ENCODE data around the gene NCKAP5.

Gene NCKAP5

DNA sequence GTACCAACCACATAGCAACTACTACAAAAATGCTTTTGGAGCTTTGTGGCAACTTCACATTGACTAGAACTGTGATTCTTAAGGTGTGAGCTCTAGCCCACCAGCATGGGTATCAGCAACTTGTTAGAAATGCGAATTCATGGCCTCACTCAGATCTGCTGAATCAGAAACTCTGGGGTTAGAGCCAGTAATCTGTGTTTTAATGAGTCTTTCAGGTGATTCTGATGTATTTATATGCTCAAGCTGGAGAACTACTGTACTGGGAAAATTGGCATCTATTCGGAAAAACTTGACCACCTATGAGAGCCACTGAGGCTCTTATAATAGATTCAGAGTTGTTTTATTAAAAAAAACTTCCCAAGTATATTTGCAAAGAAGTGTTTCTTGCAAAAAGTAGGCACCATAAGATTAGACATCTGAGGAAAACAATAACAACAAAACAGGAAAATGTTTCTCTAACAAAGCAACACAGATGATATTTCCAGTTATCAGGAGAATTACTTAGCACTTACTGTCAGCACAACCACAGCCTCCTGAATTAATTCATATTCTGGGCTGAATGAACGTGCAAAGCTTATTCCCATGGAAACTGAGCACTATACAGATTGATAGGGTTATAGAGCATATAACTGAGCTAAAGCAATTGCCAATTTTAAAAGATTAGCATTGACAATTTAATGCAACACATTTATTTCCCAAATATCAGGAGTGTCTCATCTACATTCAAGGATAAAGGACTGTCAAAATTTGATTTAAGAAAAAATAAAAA lies 71.6 kb downstream of the NCKAP5 start:
- H3K79me2 ChIP-seq (ENCODE audit: control insufficient read depth, insufficient read depth, low read length, poor library complexity) = no peaks in the 10 kb centered on the region
- no peak overlapping the region for H3K14ac ChIP-seq (ENCODE audit: low read length)
- H3K23ac ChIP-seq (ENCODE audit: low read length) = no peak overlapping the region
- H3K18ac ChIP-seq (ENCODE audit: low read length) = no peak overlapping the region
- H3K4me1 ChIP-seq (ENCODE audit: control insufficient read depth in 1 of 2, insufficient read depth in 2 of 2, low read length in 2 of 2) = no peaks in the 10 kb centered on the region
- H3K27me3 ChIP-seq (ENCODE audit: insufficient read depth, low read length) = no peaks in the 10 kb centered on the region
- no peak overlapping the region for H2BK120ac ChIP-seq (ENCODE audit: insufficient read depth, low read length, poor library complexity)
- H3K4me2 ChIP-seq (ENCODE audit: low read length) = no peak overlapping the region
- H3K4me3 ChIP-seq (ENCODE audit: low read depth, low read length) = no peak overlapping the region
- no peak overlapping the region for H3K27ac ChIP-seq (ENCODE audit: low read depth, low read length)
- DNase-seq = no peak
- H2AK5ac ChIP-seq (ENCODE audit: low read length) = no peak overlapping the region
- no peak overlapping the region for H4K91ac ChIP-seq (ENCODE audit: low read depth, low read length)
- no peak overlapping the region for H2BK12ac ChIP-seq (ENCODE audit: low read length)
- no peak overlapping the region for H4K12ac ChIP-seq (ENCODE audit: low read depth, low read length)
- H2AFZ ChIP-seq (ENCODE audit: insufficient read depth, low read length, poor library complexity) = no peak overlapping the region
- H3K4ac ChIP-seq (ENCODE audit: low read depth, low read length) = no peak overlapping the region
- H3K36me3 ChIP-seq (ENCODE audit: control insufficient read depth in 1 of 2, insufficient read depth in 2 of 2, low read length in 2 of 2) = no peaks in the 10 kb centered on the region
- no peaks in the 10 kb centered on the region for H3K79me1 ChIP-seq (ENCODE audit: low read length)
- no peak overlapping the region for H4K8ac ChIP-seq (ENCODE audit: low read depth, low read length)
- H3K9ac ChIP-seq (ENCODE audit: low read length) = no peak overlapping the region
- H3K9me3 ChIP-seq (ENCODE audit: insufficient read depth, low read depth, low read length) = no peaks in the 10 kb centered on the region
- WGBS (ENCODE audit: extremely low coverage, insufficient coverage, insufficient read length) = no CpG with 5 or more reads among the region's 3 CpGs
- H2BK5ac ChIP-seq (ENCODE audit: low read depth, low read length, poor library complexity) = no peak overlapping the region

DNA sequence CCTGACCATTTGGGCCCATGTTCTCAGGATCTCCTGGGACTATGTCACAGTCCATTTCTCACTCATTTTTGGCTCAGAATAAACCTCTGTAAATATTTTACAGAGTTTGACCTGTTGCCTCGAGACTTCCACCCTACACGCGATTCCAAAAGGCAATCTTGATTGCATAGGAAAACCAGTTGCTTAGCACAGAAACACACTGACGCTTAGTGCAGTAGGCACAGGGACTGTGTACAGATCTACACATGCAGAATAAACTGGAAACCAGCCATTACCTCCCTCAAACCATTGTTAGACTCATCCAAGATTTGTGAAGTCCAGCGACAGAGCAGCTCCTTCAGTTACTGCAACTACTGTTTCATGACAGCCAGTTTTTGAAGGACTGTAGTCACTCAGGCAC lies 73.0 kb downstream of the NCKAP5 start:
- no peak overlapping the region for H2AFZ ChIP-seq (ENCODE audit: insufficient read depth, low read length, poor library complexity)
- no peak overlapping the region for H2BK5ac ChIP-seq (ENCODE audit: low read depth, low read length, poor library complexity)
- no peak overlapping the region for H3K18ac ChIP-seq (ENCODE audit: low read length)
- no peak overlapping the region for H3K9ac ChIP-seq (ENCODE audit: low read length)
- H4K91ac ChIP-seq (ENCODE audit: low read depth, low read length) = no peak overlapping the region
- no peak overlapping the region for H3K4ac ChIP-seq (ENCODE audit: low read depth, low read length)
- no peak overlapping the region for H2AK5ac ChIP-seq (ENCODE audit: low read length)
- no peaks in the 10 kb centered on the region for H3K9me3 ChIP-seq (ENCODE audit: insufficient read depth, low read depth, low read length)
- no peaks in the 10 kb centered on the region for H3K4me1 ChIP-seq (ENCODE audit: control insufficient read depth in 1 of 2, insufficient read depth in 2 of 2, low read length in 2 of 2)
- no CpG with 5 or more reads among the region's 5 CpGs for WGBS (ENCODE audit: extremely low coverage, insufficient coverage, insufficient read length)
- H3K4me3 ChIP-seq (ENCODE audit: low read depth, low read length) = no peak overlapping the region
- H4K12ac ChIP-seq (ENCODE audit: low read depth, low read length) = no peak overlapping the region
- no peak overlapping the region for H3K23ac ChIP-seq (ENCODE audit: low read length)
- H4K8ac ChIP-seq (ENCODE audit: low read depth, low read length) = no peak overlapping the region
- no peak overlapping the region for H3K27ac ChIP-seq (ENCODE audit: low read depth, low read length)
- no peak overlapping the region for H2BK120ac ChIP-seq (ENCODE audit: insufficient read depth, low read length, poor library complexity)
- H3K14ac ChIP-seq (ENCODE audit: low read length) = no peak overlapping the region
- no peak overlapping the region for H2BK12ac ChIP-seq (ENCODE audit: low read length)
- no peaks in the 10 kb centered on the region for H3K27me3 ChIP-seq (ENCODE audit: insufficient read depth, low read length)
- H3K4me2 ChIP-seq (ENCODE audit: low read length) = no peak overlapping the region
- H3K79me2 ChIP-seq (ENCODE audit: control insufficient read depth, insufficient read depth, low read length, poor library complexity) = no peaks in the 10 kb centered on the region
- H3K36me3 ChIP-seq (ENCODE audit: control insufficient read depth in 1 of 2, insufficient read depth in 2 of 2, low read length in 2 of 2) = no peaks in the 10 kb centered on the region
- no peak for DNase-seq
- no peaks in the 10 kb centered on the region for H3K79me1 ChIP-seq (ENCODE audit: low read length)

DNA sequence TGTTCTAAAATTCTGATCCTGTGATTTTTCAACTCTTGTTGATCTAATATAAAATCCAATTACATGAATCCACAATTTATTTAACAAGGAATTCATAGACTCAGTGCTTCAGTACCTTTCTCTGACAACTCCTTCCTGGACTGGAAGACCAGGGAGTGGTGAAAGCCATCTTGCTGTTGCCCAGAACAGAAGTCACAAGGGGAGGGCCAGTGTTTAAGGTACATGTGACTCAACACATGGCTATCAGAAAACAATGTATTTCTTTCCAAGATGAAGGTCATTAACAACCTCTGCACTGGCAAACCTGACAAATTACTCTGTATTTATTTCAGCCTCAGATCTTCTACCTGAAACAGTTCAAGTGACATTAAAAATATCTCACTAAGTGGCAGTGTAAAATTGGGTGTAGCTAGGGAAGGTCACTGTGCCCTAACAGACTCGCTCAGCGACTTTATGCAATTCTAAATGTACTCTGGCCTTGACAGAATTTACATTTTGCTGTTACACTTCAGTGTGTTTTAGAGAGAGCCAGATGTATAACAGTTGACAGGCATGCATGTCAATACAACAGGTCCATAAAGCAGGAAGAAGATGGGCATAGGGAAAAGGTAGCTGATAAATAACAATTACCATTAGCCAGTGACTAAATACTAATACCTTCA lies 75.4 kb downstream of the NCKAP5 start:
- H3K27ac ChIP-seq (ENCODE audit: low read depth, low read length) = no peak overlapping the region
- no peak overlapping the region for H2BK5ac ChIP-seq (ENCODE audit: low read depth, low read length, poor library complexity)
- H3K14ac ChIP-seq (ENCODE audit: low read length) = no peak overlapping the region
- H3K23ac ChIP-seq (ENCODE audit: low read length) = no peak overlapping the region
- H4K12ac ChIP-seq (ENCODE audit: low read depth, low read length) = no peak overlapping the region
- H3K27me3 ChIP-seq (ENCODE audit: insufficient read depth, low read length) = no peaks in the 10 kb centered on the region
- WGBS (ENCODE audit: extremely low coverage, insufficient coverage, insufficient read length) = no CpG with 5 or more reads among the region's 2 CpGs
- no peaks in the 10 kb centered on the region for H3K36me3 ChIP-seq (ENCODE audit: control insufficient read depth in 1 of 2, insufficient read depth in 2 of 2, low read length in 2 of 2)
- no peak for DNase-seq
- no peak overlapping the region for H4K8ac ChIP-seq (ENCODE audit: low read depth, low read length)
- H3K9ac ChIP-seq (ENCODE audit: low read length) = no peak overlapping the region
- no peak overlapping the region for H3K4me2 ChIP-seq (ENCODE audit: low read length)
- H2BK12ac ChIP-seq (ENCODE audit: low read length) = no peak overlapping the region
- H3K9me3 ChIP-seq (ENCODE audit: insufficient read depth, low read depth, low read length) = no peaks in the 10 kb centered on the region
- no peaks in the 10 kb centered on the region for H3K4me1 ChIP-seq (ENCODE audit: control insufficient read depth in 1 of 2, insufficient read depth in 2 of 2, low read length in 2 of 2)
- H3K18ac ChIP-seq (ENCODE audit: low read length) = no peak overlapping the region
- H3K79me2 ChIP-seq (ENCODE audit: control insufficient read depth, insufficient read depth, low read length, poor library complexity) = no peaks in the 10 kb centered on the region
- no peak overlapping the region for H2AK5ac ChIP-seq (ENCODE audit: low read length)
- no peak overlapping the region for H2AFZ ChIP-seq (ENCODE audit: insufficient read depth, low read length, poor library complexity)
- H4K91ac ChIP-seq (ENCODE audit: low read depth, low read length) = no peak overlapping the region
- no peak overlapping the region for H2BK120ac ChIP-seq (ENCODE audit: insufficient read depth, low read length, poor library complexity)
- no peak overlapping the region for H3K4me3 ChIP-seq (ENCODE audit: low read depth, low read length)
- H3K79me1 ChIP-seq (ENCODE audit: low read length) = no peaks in the 10 kb centered on the region
- no peak overlapping the region for H3K4ac ChIP-seq (ENCODE audit: low read depth, low read length)

DNA sequence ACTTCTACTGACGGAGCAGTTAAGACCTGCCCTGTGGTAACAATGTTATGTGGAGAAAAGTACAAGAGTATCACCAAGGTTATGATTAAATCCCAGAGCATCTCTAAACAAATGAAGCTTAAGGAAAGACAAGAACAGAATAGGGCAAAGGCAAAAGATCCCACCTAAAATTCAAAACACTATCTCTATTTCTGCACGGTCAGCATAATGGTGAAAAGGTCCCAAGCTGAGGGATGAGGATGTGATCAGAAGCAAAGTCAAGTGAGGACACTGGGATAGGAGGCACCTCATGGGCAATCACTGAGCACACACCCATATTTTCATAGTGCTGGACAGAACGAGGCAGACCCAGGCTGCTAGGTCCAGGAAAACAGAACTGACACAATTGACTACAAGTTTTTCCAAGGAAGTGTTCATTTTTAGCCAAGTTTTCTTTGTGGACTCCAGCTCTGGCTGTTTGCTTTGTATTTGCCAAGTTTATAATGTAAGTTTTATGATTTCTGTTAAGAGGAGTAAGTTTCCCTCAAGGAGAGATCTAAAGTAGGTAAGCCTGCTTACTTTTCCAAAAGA lies 77.8 kb downstream of the NCKAP5 start:
- Histone ChIP-seq H4K8ac (ENCODE audit: low read depth, low read length) (no peak overlapping the region), H3K23ac (ENCODE audit: low read length) (no peak overlapping the region), H3K9ac (ENCODE audit: low read length) (no peak overlapping the region), H2BK12ac (ENCODE audit: low read length) (no peak overlapping the region), H3K4me2 (ENCODE audit: low read length) (no peak overlapping the region), H3K27me3 (ENCODE audit: insufficient read depth, low read length) (no peaks in the 10 kb centered on the region), H2BK120ac (ENCODE audit: insufficient read depth, low read length, poor library complexity) (no peak overlapping the region), H4K91ac (ENCODE audit: low read depth, low read length) (no peak overlapping the region), H3K4me3 (ENCODE audit: low read depth, low read length) (no peak overlapping the region), H2AK5ac (ENCODE audit: low read length) (no peak overlapping the region), H4K12ac (ENCODE audit: low read depth, low read length) (no peak overlapping the region), H3K14ac (ENCODE audit: low read length) (no peak overlapping the region), H2AFZ (ENCODE audit: insufficient read depth, low read length, poor library complexity) (no peak overlapping the region), H3K79me2 (ENCODE audit: control insufficient read depth, insufficient read depth, low read length, poor library complexity) (no peaks in the 10 kb centered on the region), H3K27ac (ENCODE audit: low read depth, low read length) (no peak overlapping the region), H3K4ac (ENCODE audit: low read depth, low read length) (no peak overlapping the region), H3K36me3 (ENCODE audit: control insufficient read depth in 1 of 2, insufficient read depth in 2 of 2, low read length in 2 of 2) (no peaks in the 10 kb centered on the region), H3K18ac (ENCODE audit: low read length) (no peak overlapping the region), H3K4me1 (ENCODE audit: control insufficient read depth in 1 of 2, insufficient read depth in 2 of 2, low read length in 2 of 2) (no peaks in the 10 kb centered on the region), H2BK5ac (ENCODE audit: low read depth, low read length, poor library complexity) (no peak overlapping the region), H3K9me3 (ENCODE audit: insufficient read depth, low read depth, low read length) (no peaks in the 10 kb centered on the region), H3K79me1 (ENCODE audit: low read length) (no peaks in the 10 kb centered on the region)
- WGBS (ENCODE audit: extremely low coverage, insufficient coverage, insufficient read length) = no CpG with 5 or more reads among the region's 3 CpGs
- no peak for DNase-seq
